WTC11 (cell line): Measurements from ENCODE around the gene PKIG.

Experiments used
- EMX1 ChIP-seq: fragments of 250-450 bp; sonication (Bioruptor Pico); IDR thresholded peaks from 2 replicates; pipeline ENCODE4 v1.8.0; 2021; ENCODE audit warnings: mild to moderate bottlenecking
- ETV6 ChIP-seq: sonication (generic); formaldehyde crosslinking; IDR thresholded peaks from 2 replicates; pipeline ENCODE4 v1.8.1; 2022; ENCODE audit warnings: mild to moderate bottlenecking, missing genetic modification reagents
- GABPB1 ChIP-seq: sonication (generic); formaldehyde crosslinking; IDR thresholded peaks from 2 replicates; pipeline ENCODE4 v1.8.1; 2023; ENCODE audit warnings: mild to moderate bottlenecking, missing genetic modification reagents
- NFE2L1 ChIP-seq: sonication (generic); formaldehyde crosslinking; IDR thresholded peaks from 2 replicates; pipeline ENCODE4 v1.8.1; 2023; ENCODE audit warnings: missing genetic modification reagents
- NR2C2 ChIP-seq: sonication (generic); formaldehyde crosslinking; IDR thresholded peaks from 2 replicates; pipeline ENCODE4 v1.8.0; 2022; ENCODE audit warnings: mild to moderate bottlenecking, missing genetic modification reagents
- TCF7 ChIP-seq: sonication (generic); formaldehyde crosslinking; IDR thresholded peaks from 2 replicates; pipeline ENCODE4 v1.8.0; 2022; ENCODE audit warnings: mild to moderate bottlenecking, low read depth, missing genetic modification reagents, moderate library complexity
- TEAD4 ChIP-seq: sonication (generic); formaldehyde crosslinking; IDR thresholded peaks from 2 replicates; pipeline ENCODE4 v1.8.0; 2022; ENCODE audit warnings: mild to moderate bottlenecking, missing genetic modification reagents
- ZBTB21 ChIP-seq: sonication (generic); formaldehyde crosslinking; IDR thresholded peaks from 2 replicates; pipeline ENCODE4 v1.8.1; 2023; ENCODE audit warnings: mild to moderate bottlenecking, missing genetic modification reagents, borderline replicate concordance
- TF ChIP-seq, protein P1 (sequence below): sonication (generic); formaldehyde crosslinking; IDR thresholded peaks from 2 replicates; pipeline ENCODE4 v1.8.0; 2022; ENCODE audit warnings: mild to moderate bottlenecking, missing genetic modification reagents
- TF ChIP-seq, protein P2 (sequence below): fragments of 200-600 bp; IDR thresholded peaks from 2 replicates; pipeline ENCODE4 v1.8.0; 2022; ENCODE audit warnings: antibody characterized with exemption
- TF ChIP-seq, protein P3 (sequence below): sonication (generic); formaldehyde crosslinking; IDR thresholded peaks from 2 replicates; pipeline ENCODE4 v1.8.0; 2022; ENCODE audit warnings: missing genetic modification reagents
- TF ChIP-seq, protein P4 (sequence below): sonication (generic); formaldehyde crosslinking; IDR thresholded peaks from 2 replicates; pipeline ENCODE4 v1.8.1; 2023; ENCODE audit warnings: mild to moderate bottlenecking, missing genetic modification reagents, borderline replicate concordance
- TF ChIP-seq, protein P5 (sequence below): sonication (generic); formaldehyde crosslinking; IDR thresholded peaks from 2 replicates; pipeline ENCODE4 v1.8.0; 2023; ENCODE audit warnings: mild to moderate bottlenecking, missing genetic modification reagents
- TF ChIP-seq, protein P6 (sequence below): sonication (generic); formaldehyde crosslinking; IDR thresholded peaks from 2 replicates; pipeline ENCODE4 v1.8.1; 2023; ENCODE audit warnings: mild to moderate bottlenecking, missing genetic modification reagents, moderate library complexity

DNA sequence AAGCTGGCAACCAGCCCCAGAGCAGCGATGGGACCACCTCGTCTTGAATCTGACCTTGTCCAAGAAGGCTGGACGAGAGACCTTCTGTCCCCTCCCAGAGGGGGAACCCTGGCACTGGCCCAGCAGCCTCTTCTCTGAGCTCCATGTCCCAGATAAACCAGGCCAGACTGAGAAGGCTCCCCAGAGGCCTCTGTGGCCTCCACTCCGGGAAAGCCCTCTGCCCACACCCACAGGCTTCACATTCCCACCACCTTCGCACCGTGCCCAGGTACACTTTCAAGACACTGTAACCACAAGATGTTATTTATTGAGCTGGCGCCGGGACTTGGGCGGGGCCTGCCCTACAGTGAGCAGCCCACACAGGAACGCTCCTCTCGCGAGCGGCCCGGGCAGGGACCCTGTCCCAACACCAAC lies 35.9 kb downstream of the PKIG start:
- TF ChIP-seq ETV6 (CRISPR knock-in tag): no peak
- TF ChIP-seq, protein P1, sequence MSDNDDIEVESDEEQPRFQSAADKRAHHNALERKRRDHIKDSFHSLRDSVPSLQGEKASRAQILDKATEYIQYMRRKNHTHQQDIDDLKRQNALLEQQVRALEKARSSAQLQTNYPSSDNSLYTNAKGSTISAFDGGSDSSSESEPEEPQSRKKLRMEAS (CRISPR knock-in tag): no peak
- no peak for TF ChIP-seq NFE2L1 (CRISPR knock-in tag)
- TF ChIP-seq, protein P2, sequence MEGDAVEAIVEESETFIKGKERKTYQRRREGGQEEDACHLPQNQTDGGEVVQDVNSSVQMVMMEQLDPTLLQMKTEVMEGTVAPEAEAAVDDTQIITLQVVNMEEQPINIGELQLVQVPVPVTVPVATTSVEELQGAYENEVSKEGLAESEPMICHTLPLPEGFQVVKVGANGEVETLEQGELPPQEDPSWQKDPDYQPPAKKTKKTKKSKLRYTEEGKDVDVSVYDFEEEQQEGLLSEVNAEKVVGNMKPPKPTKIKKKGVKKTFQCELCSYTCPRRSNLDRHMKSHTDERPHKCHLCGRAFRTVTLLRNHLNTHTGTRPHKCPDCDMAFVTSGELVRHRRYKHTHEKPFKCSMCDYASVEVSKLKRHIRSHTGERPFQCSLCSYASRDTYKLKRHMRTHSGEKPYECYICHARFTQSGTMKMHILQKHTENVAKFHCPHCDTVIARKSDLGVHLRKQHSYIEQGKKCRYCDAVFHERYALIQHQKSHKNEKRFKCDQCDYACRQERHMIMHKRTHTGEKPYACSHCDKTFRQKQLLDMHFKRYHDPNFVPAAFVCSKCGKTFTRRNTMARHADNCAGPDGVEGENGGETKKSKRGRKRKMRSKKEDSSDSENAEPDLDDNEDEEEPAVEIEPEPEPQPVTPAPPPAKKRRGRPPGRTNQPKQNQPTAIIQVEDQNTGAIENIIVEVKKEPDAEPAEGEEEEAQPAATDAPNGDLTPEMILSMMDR: no peak
- TF ChIP-seq TEAD4 (CRISPR knock-in tag): no peak
- no peak for TF ChIP-seq GABPB1 (CRISPR knock-in tag)
- TF ChIP-seq ZBTB21 (CRISPR knock-in tag): no peak
- TF ChIP-seq, protein P3, sequence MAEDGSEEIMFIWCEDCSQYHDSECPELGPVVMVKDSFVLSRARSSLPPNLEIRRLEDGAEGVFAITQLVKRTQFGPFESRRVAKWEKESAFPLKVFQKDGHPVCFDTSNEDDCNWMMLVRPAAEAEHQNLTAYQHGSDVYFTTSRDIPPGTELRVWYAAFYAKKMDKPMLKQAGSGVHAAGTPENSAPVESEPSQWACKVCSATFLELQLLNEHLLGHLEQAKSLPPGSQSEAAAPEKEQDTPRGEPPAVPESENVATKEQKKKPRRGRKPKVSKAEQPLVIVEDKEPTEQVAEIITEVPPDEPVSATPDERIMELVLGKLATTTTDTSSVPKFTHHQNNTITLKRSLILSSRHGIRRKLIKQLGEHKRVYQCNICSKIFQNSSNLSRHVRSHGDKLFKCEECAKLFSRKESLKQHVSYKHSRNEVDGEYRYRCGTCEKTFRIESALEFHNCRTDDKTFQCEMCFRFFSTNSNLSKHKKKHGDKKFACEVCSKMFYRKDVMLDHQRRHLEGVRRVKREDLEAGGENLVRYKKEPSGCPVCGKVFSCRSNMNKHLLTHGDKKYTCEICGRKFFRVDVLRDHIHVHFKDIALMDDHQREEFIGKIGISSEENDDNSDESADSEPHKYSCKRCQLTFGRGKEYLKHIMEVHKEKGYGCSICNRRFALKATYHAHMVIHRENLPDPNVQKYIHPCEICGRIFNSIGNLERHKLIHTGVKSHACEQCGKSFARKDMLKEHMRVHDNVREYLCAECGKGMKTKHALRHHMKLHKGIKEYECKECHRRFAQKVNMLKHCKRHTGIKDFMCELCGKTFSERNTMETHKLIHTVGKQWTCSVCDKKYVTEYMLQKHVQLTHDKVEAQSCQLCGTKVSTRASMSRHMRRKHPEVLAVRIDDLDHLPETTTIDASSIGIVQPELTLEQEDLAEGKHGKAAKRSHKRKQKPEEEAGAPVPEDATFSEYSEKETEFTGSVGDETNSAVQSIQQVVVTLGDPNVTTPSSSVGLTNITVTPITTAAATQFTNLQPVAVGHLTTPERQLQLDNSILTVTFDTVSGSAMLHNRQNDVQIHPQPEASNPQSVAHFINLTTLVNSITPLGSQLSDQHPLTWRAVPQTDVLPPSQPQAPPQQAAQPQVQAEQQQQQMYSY: no peak
- TF ChIP-seq, protein P4, sequence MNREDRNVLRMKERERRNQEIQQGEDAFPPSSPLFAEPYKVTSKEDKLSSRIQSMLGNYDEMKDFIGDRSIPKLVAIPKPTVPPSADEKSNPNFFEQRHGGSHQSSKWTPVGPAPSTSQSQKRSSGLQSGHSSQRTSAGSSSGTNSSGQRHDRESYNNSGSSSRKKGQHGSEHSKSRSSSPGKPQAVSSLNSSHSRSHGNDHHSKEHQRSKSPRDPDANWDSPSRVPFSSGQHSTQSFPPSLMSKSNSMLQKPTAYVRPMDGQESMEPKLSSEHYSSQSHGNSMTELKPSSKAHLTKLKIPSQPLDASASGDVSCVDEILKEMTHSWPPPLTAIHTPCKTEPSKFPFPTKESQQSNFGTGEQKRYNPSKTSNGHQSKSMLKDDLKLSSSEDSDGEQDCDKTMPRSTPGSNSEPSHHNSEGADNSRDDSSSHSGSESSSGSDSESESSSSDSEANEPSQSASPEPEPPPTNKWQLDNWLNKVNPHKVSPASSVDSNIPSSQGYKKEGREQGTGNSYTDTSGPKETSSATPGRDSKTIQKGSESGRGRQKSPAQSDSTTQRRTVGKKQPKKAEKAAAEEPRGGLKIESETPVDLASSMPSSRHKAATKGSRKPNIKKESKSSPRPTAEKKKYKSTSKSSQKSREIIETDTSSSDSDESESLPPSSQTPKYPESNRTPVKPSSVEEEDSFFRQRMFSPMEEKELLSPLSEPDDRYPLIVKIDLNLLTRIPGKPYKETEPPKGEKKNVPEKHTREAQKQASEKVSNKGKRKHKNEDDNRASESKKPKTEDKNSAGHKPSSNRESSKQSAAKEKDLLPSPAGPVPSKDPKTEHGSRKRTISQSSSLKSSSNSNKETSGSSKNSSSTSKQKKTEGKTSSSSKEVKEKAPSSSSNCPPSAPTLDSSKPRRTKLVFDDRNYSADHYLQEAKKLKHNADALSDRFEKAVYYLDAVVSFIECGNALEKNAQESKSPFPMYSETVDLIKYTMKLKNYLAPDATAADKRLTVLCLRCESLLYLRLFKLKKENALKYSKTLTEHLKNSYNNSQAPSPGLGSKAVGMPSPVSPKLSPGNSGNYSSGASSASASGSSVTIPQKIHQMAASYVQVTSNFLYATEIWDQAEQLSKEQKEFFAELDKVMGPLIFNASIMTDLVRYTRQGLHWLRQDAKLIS (CRISPR knock-in tag): no peak
- TF ChIP-seq NR2C2 (CRISPR knock-in tag): no peak
- no peak for TF ChIP-seq EMX1 (CRISPR knock-in tag)
- TF ChIP-seq TCF7: no peak
- TF ChIP-seq, protein P5, sequence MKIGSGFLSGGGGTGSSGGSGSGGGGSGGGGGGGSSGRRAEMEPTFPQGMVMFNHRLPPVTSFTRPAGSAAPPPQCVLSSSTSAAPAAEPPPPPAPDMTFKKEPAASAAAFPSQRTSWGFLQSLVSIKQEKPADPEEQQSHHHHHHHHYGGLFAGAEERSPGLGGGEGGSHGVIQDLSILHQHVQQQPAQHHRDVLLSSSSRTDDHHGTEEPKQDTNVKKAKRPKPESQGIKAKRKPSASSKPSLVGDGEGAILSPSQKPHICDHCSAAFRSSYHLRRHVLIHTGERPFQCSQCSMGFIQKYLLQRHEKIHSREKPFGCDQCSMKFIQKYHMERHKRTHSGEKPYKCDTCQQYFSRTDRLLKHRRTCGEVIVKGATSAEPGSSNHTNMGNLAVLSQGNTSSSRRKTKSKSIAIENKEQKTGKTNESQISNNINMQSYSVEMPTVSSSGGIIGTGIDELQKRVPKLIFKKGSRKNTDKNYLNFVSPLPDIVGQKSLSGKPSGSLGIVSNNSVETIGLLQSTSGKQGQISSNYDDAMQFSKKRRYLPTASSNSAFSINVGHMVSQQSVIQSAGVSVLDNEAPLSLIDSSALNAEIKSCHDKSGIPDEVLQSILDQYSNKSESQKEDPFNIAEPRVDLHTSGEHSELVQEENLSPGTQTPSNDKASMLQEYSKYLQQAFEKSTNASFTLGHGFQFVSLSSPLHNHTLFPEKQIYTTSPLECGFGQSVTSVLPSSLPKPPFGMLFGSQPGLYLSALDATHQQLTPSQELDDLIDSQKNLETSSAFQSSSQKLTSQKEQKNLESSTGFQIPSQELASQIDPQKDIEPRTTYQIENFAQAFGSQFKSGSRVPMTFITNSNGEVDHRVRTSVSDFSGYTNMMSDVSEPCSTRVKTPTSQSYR: no peak
- TF ChIP-seq, protein P6, sequence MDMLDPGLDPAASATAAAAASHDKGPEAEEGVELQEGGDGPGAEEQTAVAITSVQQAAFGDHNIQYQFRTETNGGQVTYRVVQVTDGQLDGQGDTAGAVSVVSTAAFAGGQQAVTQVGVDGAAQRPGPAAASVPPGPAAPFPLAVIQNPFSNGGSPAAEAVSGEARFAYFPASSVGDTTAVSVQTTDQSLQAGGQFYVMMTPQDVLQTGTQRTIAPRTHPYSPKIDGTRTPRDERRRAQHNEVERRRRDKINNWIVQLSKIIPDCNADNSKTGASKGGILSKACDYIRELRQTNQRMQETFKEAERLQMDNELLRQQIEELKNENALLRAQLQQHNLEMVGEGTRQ (CRISPR knock-in tag): no peak
